ENCODE data around the gene HTR1B.

Gene HTR1B

GRCh38 chr6:77455271-77455670, 8.0 kb downstream of the HTR1B start:
- no peak for DNase-seq

- no peak for DNase-seq
These were observed 8.9 kb downstream of the HTR1B start for GRCh38 chr6:77454386-77454785.

- no peak for DNase-seq
These were observed 11.8 kb downstream of the HTR1B start for GRCh38 chr6:77451466-77451865.

- no peak for DNase-seq
These were observed 12.4 kb downstream of the HTR1B start for GRCh38 chr6:77450924-77451323.

- DNase-seq: no peak
These were observed 14.7 kb downstream of the HTR1B start for GRCh38 chr6:77448546-77448945.

GRCh38 chr6:77447254-77447653, 16.0 kb downstream of the HTR1B start:
- DNase-seq: no peak

GRCh38 chr6:77446249-77446648, 17.0 kb downstream of the HTR1B start:
- no peak for DNase-seq

GRCh38 chr6:77445214-77445613, 18.1 kb downstream of the HTR1B start:
- no peak for DNase-seq

GRCh38 chr6:77440206-77440976, 22.9 kb downstream of the HTR1B start:
- DNase-seq: no peak

GRCh38 chr6:77433888-77434287, 29.4 kb downstream of the HTR1B start:
- no peak for DNase-seq

- DNase-seq: no peak
These were observed 32.8 kb downstream of the HTR1B start for GRCh38 chr6:77430504-77430903.

- DNase-seq: no peak
These were observed 37.6 kb downstream of the HTR1B start for GRCh38 chr6:77425671-77426070.

GRCh38 chr6:77425216-77425615, 38.1 kb downstream of the HTR1B start:
- DNase-seq: no peak

- no peak for DNase-seq
These were observed 38.5 kb downstream of the HTR1B start for GRCh38 chr6:77424761-77425160.

- DNase-seq: no peak
These were observed 46.5 kb downstream of the HTR1B start for GRCh38 chr6:77416839-77417238.

GRCh38 chr6:77415706-77416105, 47.6 kb downstream of the HTR1B start:
- DNase-seq: no peak

Data from retina (tissue), 1 donor.